Activated T-cell treated with anti-CD3 and anti-CD28 coated beads for 1 hour (primary cell): ENCODE data around the gene ATP10D.

Experiments
- DNase-seq: peaks from one replicate; pipeline ENCODE4 v3.0.0-alpha.2; 2020; ENCODE audit warnings: low read depth

The ATP10D gene

DNA sequence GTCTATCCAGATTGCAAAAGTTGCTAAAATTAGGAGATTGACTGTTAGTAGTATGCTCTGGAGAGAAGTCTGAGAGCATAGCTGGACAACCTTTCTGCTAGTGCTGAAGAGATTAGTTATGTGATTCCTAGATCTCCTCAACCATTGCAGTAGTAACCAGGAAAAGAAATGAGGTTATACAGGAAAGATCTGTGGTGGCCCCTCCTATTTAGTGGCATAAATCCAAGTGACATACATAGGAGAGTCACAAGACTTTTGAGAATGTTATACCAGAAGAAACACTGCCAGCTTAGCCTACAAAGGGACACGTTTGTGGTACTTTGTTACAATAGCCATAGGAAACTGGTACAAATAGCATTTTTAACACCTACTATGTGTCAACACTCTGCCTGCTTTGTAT is 105.2 kb downstream of the ATP10D start:
- no peak for DNase-seq

DNA sequence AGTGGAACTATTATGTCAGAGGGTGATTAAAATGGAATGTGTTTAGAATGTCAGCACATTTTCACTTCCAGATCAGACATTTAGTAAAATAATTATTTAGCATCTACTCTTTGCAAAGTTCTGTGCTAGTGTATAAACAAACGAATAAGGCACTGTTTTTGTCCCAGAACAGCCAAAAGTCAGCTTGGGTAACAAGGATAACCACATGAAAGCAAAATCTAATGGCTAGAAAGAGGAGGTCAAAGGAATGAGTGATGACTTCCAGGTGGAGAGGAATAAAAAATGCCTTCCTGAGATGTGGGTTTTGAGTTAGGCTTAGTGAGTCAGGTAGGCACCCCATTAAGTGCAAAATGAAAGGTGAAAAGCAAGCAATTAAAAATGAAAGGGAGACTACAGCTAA is 112.6 kb downstream of the ATP10D start:
- DNase-seq: no peak

DNA sequence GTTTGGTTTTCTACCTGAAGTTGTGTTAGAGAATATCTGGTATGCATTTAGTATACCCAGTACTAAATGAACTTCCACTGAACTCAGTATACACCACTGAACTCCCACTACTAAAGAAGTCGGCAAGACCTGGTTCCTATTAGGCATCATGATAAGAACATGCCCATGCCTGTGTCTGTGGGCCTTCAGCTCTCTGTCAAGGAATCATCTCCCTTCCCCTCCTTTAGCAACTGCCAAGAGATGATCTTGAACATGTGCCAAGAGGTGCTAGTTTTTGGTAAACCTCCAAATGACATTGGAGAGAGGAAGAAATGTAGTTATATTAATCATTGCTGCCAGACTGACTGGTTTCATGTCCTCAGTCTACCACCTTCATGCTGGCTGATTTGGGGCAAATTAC is 113.2 kb downstream of the ATP10D start:
- no peak for DNase-seq

- DNase-seq: no peak
Observed at GRCh38 chr4:47598896-47599295, 113.8 kb downstream of the ATP10D start.

DNA sequence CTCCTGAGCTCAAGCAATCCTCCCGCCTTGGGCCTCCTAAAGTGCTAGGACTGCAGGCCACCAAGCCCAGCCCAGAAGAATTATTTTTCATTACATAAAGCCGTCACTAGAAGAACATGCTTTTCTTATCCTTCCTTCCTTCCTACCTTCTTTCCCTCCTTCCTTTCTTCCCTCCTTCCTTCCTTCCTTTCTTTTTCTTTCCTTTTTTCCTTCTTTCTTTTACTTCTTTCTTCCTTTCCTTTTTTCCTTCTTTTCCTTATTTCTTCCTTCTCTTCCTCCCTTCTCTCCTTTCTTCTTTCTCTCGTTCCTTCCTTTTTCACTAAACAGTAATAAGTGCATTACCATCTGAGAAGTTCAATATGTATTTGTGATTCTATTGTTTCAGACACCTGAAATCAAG is 121.4 kb downstream of the ATP10D start:
- no peak for DNase-seq

DNA sequence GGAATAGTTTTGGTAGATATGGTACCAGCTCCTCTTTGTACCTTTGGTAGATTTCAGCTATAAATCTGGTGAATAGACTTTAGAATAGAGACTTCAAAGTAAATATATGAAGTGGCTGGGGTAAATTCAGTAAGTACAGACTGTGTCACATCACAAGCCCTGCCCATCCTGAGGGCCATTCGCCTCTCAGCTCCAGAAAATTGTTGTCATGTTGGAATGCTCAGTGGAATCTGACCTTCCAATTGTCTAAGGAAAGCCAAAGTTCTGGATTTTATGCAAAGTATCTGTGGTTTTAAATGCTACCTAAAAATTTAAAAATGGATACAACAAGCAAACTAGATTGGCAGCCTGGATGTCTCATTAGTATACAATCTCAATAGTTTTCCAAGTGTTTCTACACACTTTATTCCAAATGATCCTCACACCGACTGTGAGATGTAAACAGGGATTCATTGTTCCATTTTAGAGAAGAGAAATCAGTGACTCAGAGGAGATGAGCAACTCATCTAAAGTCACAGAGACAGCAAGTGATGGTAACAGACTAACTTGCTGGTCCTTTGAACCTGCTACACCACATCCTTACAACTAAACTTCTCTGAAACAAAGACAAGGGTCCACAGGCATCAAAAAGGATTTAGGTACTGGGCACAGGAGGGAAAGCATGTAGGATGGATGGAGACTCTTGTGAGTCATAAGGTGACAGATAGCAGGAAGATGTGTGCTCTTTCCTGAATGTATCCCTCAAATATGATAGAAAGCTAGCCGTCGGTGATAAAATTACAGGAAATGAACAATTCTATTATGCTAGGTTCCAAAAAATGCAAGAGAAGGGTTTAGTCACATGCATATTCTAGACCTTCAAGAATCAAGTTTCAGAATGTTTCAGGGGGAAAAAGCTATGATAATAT is 127.3 kb downstream of the ATP10D start:
- no peak for DNase-seq

DNA sequence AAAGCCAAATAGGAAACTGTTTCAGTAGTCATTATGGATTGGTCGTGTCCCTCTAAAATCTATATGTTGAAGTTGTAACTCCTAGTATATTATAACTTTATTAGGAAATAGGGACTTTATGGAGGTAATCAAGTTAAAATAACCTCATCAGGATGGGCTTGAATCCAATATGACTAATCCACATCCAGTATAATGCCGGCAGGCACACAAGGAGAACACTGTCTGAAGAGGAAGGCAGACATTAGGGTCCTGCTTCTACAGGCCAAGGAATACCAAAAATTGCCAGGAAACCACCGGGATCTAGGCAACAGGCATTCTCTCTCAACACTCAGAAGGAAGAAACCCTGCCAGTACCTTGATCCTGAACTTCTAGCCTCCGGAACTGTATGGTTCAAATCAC is 130.3 kb downstream of the ATP10D start:
- no peak for DNase-seq

- no peak for DNase-seq
Observed at GRCh38 chr4:47617607-47618006, 132.5 kb downstream of the ATP10D start.

GRCh38 chr4:47619691-47620090 is 134.6 kb downstream of the ATP10D start:
- DNase-seq: no peak

- no peak for DNase-seq
Observed at GRCh38 chr4:47621181-47621580, 136.1 kb downstream of the ATP10D start.

DNA sequence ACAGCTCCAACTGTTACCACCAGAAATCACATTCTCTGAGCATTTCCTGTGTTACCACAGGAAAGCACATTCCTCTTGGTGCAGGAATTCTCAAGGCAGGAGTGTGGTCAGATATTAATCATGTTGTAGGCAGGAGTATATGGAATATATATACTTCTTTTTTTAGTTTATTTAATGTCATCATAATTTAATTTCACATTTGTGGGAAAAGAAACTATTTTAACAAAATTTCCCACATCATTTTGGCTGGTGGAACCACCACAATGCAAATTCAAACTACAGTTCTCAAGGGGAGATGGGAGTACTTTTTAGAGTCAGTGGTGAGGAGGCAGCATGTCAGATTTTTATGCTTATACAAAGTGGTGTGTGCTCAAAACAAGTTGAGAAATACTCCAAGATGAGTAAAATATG is 139.0 kb downstream of the ATP10D start:
- no peak for DNase-seq

- DNase-seq: no peak
Observed at GRCh38 chr4:47631161-47631560, 146.1 kb downstream of the ATP10D start.

- no peak for DNase-seq
Observed at GRCh38 chr4:47639531-47639930, 154.5 kb downstream of the ATP10D start.

DNA sequence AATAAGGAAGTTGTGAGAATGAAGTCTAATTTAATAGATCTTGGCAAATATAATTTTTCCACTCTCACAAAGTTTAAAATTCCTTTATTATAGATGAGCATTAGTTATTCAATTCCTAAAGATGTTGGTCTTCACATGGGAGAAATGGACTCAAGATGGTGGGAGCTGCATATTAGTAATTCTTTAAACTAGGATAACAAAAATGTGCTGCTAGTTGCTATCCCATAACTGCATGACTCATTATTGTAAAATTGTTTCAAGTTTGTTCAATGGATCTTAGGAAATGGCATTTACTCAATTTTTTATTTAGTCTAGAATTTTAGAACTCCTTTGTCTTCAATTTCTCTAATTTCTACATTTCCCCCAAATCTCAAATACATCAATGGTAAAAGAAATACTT is 155.8 kb downstream of the ATP10D start:
- no peak for DNase-seq

DNA sequence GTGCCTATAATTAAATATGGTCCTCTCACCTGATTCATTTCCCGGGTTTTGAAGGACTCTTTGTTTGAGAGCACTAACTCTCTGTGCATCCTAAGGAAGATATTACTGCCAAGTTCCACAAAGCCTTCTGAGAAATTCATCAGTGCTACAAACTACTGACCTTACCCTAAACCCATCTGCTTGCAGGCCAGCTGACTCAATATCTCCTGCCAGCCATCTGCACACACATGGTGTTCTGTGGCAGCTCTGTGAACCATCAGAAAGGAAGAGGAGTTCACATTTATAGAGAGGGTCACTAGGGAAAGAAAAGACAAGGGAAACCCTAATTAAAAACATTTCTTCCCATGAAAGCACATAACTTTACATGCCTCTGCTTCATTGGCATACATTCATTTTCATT is 156.7 kb downstream of the ATP10D start:
- DNase-seq: no peak

DNA sequence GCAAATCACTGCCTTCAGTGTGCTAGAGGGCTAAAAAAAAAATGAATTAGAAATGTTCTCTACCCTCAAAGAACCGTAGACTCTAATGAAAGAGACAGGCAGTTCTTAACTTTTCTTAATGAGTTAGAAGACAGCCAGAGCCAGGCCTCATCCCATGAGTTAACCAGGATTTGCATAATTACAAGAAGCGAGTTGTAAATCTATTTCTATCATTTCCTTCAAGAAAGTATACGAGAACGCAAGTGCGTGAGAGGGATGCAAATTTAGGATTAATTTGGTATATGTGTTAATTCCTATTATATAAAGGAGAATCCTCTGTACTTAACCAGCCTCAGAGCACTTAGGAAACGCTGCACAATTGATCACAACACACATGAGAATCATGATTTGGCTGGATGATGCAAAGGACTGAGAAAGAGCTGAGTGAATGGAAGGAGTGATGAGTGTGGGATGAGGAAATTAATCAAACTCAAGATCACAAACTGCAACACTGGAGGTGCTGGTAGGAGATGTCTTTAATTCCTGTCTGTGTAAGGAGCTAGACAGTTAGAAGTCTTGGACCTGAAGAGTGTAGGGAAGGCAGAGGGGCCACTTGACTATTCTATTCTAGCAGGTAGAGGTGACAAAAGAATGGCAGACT is 157.2 kb downstream of the ATP10D start:
- no peak for DNase-seq
